UCSD-AML1 (cell line): Measurements from ENCODE around the gene FANCD2OS.
"Not testable (repeated sequence)": the region's sequence is repeated elsewhere in the genome, so short reads cannot be mapped to it uniquely, and the experiment has no call there.

Experiments used
- DNase-seq: peaks from one replicate; lab custom pipeline; 2025; ENCODE audit not compliant: unreplicated experiment; lab: John Stamatoyannopoulos, UW

Gene FANCD2OS

DNA sequence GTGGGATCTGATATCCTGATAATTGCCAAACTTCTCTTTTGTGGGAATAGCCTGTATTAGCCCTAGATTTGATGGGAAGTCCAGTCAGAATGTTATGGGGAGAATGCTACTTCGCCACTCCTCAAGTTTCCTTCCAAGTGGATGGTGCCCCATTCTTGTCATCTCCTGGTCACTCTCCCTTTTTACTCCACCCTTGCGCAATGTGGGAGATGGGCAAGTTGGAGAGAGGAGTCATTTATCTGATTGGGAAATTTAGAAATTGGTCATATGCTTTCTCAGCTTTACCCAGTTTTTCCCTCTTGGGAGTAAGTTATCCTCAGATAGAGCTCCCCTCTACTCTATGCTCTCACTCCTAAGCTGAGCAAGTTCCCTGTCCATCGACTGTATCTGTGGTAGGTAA is 14.4 kb downstream of the FANCD2OS start:
- no peak for DNase-seq

DNA sequence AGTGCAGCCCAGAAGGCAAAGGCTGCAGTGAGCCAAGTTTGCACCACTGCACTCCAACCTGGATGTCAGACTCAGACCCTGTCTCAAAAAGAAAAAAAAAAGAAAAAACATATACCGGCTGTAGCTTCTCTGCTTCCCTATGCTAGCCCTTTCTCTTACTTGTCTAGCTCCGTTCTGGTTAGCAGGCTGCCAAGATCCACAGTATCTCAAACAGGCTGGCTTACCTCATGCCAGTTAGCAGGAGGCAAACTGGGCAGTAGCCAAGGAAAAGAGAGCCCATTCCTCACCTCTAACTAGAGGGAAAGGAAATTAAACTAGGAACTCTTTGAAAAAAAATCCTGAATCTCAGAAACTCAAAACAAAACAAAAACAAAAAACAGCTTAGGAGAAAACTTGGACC is 16.7 kb downstream of the FANCD2OS start:
- not testable (repeated sequence) for DNase-seq

DNA sequence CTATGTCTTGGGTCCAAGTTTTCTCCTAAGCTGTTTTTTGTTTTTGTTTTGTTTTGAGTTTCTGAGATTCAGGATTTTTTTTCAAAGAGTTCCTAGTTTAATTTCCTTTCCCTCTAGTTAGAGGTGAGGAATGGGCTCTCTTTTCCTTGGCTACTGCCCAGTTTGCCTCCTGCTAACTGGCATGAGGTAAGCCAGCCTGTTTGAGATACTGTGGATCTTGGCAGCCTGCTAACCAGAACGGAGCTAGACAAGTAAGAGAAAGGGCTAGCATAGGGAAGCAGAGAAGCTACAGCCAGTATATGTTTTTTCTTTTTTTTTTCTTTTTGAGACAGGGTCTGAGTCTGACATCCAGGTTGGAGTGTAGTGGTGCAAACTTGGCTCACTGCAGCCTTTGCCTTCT is 17.3 kb downstream of the FANCD2OS start:
- DNase-seq = not testable (repeated sequence)

DNA sequence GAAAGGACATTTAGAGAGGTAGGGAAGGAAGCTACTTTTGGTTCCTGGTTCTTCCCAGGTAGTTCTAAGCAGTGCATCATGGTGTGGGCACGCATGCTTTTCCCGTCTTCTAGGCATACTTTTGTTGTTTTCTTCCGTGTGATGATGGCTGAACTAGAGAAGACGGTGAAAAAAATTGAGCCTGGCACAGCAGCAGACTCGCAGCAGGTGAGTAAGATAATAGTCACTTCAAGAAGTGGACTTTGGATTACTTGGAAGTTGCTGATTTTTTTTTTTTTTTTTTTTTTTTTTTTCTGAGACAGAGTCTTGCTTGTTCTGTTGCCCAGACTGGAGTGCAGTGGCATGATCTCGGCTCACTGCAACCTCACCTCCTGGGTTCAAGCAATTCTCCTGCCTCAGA is 17.9 kb downstream of the FANCD2OS start:
- no peak for DNase-seq

DNA sequence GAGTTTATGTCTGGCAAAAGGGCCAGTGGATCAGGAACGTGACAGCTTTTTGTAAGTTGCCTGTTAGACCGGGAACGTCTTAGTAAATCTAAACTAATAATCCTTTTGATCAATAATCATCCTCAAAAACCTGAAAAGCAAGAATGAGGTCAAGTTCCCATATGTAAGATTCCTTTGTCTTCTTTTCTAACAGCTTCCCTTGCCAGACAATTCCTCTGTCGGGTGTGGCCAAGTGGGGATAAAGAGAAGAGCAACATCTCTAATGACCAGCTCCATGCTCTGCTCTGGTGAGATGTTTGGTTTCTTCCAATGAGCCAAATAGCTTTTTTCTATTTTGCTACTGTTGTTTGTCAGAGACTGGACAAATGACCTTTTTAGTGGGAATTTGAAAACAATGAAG is 19.8 kb downstream of the FANCD2OS start:
- DNase-seq = no peak

DNA sequence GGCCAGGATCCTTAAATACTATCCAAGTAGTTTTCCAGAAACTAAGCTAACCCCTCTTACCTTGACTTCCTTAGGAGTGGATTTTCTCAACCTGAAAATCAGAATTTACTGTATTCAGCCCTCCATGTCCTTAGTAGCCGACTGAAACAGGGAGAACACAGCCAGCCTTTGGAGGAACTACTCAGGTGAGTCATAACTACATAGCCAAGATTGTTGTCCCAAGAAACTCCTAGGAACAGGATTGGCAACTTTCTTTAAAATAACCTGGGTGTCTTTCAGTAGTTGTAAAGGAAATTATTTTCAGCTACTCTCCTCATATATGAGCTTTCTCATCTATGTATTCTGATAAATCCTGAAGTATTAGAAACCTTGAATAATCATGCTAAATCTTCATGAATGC is 22.3 kb downstream of the FANCD2OS start:
- no peak for DNase-seq

DNA sequence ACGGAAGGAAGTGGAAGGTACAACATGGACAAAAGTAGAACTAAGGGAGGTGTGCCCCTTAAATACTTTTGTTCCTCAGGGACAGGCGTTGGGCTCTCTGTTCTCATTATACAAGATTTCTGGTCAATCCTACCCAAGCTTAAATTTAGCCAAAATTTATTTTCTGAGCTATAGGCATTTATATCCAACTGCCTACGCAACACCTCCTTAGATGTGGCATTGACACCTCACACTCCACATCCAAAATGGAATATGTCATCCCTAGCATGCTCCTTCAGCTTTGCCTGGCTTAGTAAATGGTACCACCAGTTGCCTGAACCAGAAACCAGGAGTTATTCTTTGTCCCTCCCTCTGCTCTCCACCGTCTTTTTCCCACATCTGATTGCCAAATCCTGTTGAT is 26.2 kb downstream of the FANCD2OS start:
- no peak for DNase-seq

DNA sequence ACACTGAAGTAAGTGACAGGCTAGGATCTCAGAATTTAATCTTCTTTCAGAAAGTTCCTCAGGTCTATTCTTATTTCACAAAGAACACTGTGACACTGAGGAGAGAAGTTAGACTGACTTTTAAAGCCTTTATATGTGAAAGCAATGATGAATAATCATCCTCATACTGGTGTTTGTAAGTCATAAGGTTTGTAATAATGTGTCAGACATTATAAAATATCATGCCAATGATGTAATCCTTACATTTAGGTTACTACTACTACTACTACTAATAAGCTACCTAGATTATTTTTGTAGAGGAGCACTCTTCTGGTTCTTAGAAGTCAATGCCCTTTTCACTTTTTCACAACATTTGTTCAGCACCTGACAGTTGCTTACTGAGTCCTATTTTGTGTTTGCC is 33.4 kb downstream of the FANCD2OS start:
- no peak for DNase-seq

DNA sequence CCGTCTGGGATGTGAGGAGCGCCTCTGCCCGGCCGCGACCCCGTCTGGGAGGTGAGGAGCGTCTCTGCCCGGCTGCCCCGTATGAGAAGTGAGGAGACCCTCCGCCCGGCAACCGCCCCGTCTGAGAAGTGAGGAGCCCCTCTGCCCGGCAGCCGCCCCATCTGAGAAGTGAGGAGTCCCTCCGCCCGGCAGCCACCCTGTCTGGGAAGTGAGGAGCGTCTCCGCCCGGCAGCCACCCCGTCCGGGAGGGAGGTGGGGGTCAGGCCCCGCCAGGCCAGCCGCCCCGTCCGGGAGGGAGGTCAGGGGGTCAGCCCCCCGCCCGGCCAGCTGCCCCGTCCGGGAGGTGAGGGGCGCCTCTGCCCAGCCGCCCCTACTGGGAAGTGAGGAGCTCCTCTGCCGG is 38.0 kb downstream of the FANCD2OS start:
- not testable (repeated sequence) for DNase-seq

DNA sequence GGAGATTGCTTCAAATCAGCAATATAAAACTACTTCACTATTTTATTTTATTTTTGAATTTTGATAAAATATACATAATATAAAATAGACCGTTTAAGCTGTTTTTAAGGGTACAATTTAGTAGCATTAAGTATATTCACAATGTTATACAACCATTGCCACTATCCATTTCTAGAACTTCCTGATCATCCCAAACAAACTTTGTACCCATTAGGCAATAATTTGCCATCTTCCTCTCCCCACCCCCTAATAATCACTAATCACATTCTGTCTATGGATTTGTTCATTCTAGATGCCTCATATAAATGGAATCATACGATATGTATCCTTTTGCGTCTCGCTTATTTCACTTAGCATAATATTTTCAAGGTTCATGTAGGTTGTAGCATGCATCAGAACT is 53.0 kb downstream of the FANCD2OS start:
- no peak for DNase-seq
